Tibial nerve (tissue), 4 donors: ENCODE results near the gene DNAJC15.

Source experiments
- EP300 ChIP-seq, 2 donors: sonication (generic); formaldehyde crosslinking; IDR thresholded peaks; one replicate each; pipeline ENCODE4 v1.6.1; 2017; ENCODE audit warnings: antibody characterized with exemption in 2 of 2, mild to moderate bottlenecking in 1 of 2
- TF ChIP-seq, protein P1 (sequence below), 5 experiments: fragments of 200-600 bp in 3 of 5; fragments of 450-650 bp in 2 of 5; sonication (generic) in 3 of 5; IDR thresholded peaks; one replicate each; pipeline ENCODE4 v1.5.1; 2016 to 2019; ENCODE audit warnings: antibody characterized with exemption in 5 of 5, mild to moderate bottlenecking in 3 of 5, moderate library complexity in 2 of 5

DNA sequence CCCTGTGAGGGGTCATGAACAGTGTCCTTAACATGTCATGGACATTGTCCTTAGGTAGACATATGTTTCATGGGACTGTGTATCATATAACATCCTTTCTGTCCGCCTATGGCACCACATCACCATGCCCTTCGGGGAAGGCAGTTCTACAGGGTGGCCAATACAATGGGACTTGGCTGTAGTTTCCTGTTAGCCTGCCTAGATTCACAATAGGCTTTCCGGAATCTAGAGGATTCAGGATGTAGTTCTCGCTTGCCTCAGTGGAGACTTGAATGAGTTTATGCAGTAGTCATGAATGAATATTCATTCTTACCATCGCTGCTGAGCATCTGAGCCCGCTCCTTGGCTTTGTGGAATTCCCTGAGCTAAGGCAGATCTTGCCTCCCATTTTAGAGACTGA, 100.5 kb downstream of the DNAJC15 start:
- no peak for TF ChIP-seq EP300 (IDR thresholded peaks at IDR 0.05)
- TF ChIP-seq, protein P1, sequence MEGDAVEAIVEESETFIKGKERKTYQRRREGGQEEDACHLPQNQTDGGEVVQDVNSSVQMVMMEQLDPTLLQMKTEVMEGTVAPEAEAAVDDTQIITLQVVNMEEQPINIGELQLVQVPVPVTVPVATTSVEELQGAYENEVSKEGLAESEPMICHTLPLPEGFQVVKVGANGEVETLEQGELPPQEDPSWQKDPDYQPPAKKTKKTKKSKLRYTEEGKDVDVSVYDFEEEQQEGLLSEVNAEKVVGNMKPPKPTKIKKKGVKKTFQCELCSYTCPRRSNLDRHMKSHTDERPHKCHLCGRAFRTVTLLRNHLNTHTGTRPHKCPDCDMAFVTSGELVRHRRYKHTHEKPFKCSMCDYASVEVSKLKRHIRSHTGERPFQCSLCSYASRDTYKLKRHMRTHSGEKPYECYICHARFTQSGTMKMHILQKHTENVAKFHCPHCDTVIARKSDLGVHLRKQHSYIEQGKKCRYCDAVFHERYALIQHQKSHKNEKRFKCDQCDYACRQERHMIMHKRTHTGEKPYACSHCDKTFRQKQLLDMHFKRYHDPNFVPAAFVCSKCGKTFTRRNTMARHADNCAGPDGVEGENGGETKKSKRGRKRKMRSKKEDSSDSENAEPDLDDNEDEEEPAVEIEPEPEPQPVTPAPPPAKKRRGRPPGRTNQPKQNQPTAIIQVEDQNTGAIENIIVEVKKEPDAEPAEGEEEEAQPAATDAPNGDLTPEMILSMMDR (IDR thresholded peaks at IDR 0.05) = no peak
